T-cell (primary cell): ENCODE data around the gene UCHL5. TPM values are rescaled to one million over a fixed set of nuclear protein-coding genes. Genes with fewer than 3 reads are reported as not detected.

Experiments used
- ATAC-seq, 4 experiments: fragments of 200-7000 bp in 3 of 4; fragments of 150-1000 bp in 1 of 4; cut with Tn5 transposase; replicated peaks in 1 of 4; 1 replicate in 3 of 4; 2 replicates in 1 of 4; pipeline ENCODE4 v1.10.0; 2021; ENCODE audit warnings: moderate library complexity in 3 of 4, mild to moderate bottlenecking in 2 of 4, moderate number of reproducible peaks in 1 of 4
- CTCF ChIA-PET, 2 donors: fragments of 300-600 bp; sonication (Branson Sonifier 250); formaldehyde crosslinking; loops; one replicate each; lab custom pipeline; 2022; ENCODE audit warnings: antibody characterized with exemption in 2 of 2; lab: Charles Lee
- POLR2A ChIA-PET, 2 donors: fragments of 300-600 bp; sonication (Branson Sonifier 250); formaldehyde crosslinking; loops; one replicate each; lab custom pipeline; 2022; ENCODE audit warnings: antibody characterized with exemption in 2 of 2; lab: Charles Lee
- DNase-seq, 35 experiments: peaks; one replicate each; pipeline versions ENCODE4 v3.0.0 to v3.0.0-alpha.2; 2013 to 2023
- H3K27ac ChIP-seq: one replicate; pipeline ENCODE4 v1.5.1; 2013; ENCODE audit warnings: low read length
- H3K27me3 ChIP-seq, 2 experiments: replicated peaks in 1 of 2; 1 replicate in 1 of 2; 2 replicates in 1 of 2; pipeline versions ENCODE4 v1.6.1 to v1.7.0; 2013; ENCODE audit warnings: low read length in 1 of 2, mixed read lengths in 1 of 2; ENCODE audit not compliant: control insufficient read depth in 2 of 2, insufficient read depth in 2 of 2; ENCODE audit errors: extremely low read depth in 1 of 2
- H3K36me3 ChIP-seq, 2 donors: 1 replicate in 1 of 2; 2 replicates in 1 of 2; pipeline versions ENCODE4 v1.6.1 to v1.7.0; 2013; ENCODE audit warnings: low read length in 1 of 2; ENCODE audit not compliant: control insufficient read depth in 2 of 2, insufficient read depth in 1 of 2; ENCODE audit errors: extremely low read depth in 1 of 2
- H3K4me1 ChIP-seq, 2 experiments: 1 replicate in 1 of 2; 2 replicates in 1 of 2; pipeline versions ENCODE4 v1.6.1 to v1.7.0; 2013; ENCODE audit warnings: low read length in 2 of 2, mixed read lengths in 1 of 2; ENCODE audit not compliant: insufficient read depth in 2 of 2, control insufficient read depth in 1 of 2; ENCODE audit errors: extremely low read depth in 1 of 2
- H3K4me3 ChIP-seq, 2 donors: 1 replicate in 1 of 2; 2 replicates in 1 of 2; pipeline versions ENCODE4 v1.5.1 to v1.7.0; 2013; ENCODE audit warnings: mild to moderate bottlenecking in 2 of 2, low read length in 1 of 2, moderate library complexity in 1 of 2; ENCODE audit not compliant: control insufficient read depth in 1 of 2; ENCODE audit errors: extremely low read depth in 1 of 2
- H3K9me3 ChIP-seq: 2 replicates; pipeline ENCODE4 v1.7.0; 2013
- H3K27ac Mint-ChIP-seq, 2 donors: one replicate each; pipeline ENCODE4 v1.8.0; 2020 to 2021; ENCODE audit warnings: mild to moderate bottlenecking in 2 of 2, mixed read lengths in 2 of 2
- H3K27me3 Mint-ChIP-seq, 2 donors: one replicate each; pipeline ENCODE4 v1.8.0; 2021 to 2022; ENCODE audit warnings: mixed read lengths in 2 of 2
- H3K36me3 Mint-ChIP-seq: one replicate; pipeline ENCODE4 v1.8.0; 2021; ENCODE audit warnings: mixed read lengths
- H3K4me1 Mint-ChIP-seq, 3 donors: one replicate each; pipeline ENCODE4 v1.8.0; 2020 to 2022; ENCODE audit warnings: mixed read lengths in 3 of 3, mild to moderate bottlenecking in 1 of 3
- H3K4me3 Mint-ChIP-seq, 3 donors: one replicate each; pipeline ENCODE4 v1.8.0; 2020 to 2022; ENCODE audit warnings: mild to moderate bottlenecking in 3 of 3, mixed read lengths in 3 of 3, moderate library complexity in 3 of 3
- H3K9me3 Mint-ChIP-seq, 3 donors: one replicate each; pipeline ENCODE4 v1.8.0; 2020 to 2022; ENCODE audit warnings: mixed read lengths in 3 of 3
- WGBS: methylation state at CpG from one replicate; pipeline ENCODE4 v1.1.5; 2013; ENCODE audit warnings: missing lambda C conversion rate; ENCODE audit not compliant: insufficient coverage; 5-methylcytosine and 5-hydroxymethylcytosine counted together
- total RNA-seq, 35 experiments: library from RNA in 6 of 35; stranded (reverse) in 6 of 35; fragments of 120-200 nt in 1 of 35; gene quantifications; one replicate each; pipeline versions ENCODE4 v1.2.1 to v1.2.4 and lab custom pipeline; 2013 to 2026

The UCHL5 gene
- total RNA-seq, 5 donors from 2014 or later (not counting 1 experiment from before 2014, with no cell fraction given) = 20.8 to 32.2 (median 27.1) TPM

GRCh38 chr1:193103759-193104501, 44.8 kb upstream of the UCHL5 start:
- H3K9me3 Mint-ChIP-seq = no peaks in the 10 kb centered on the region
- H3K4me3 Mint-ChIP-seq = peak overlapping the region; percentile 89 to 92 (median 90)
- H3K4me1 Mint-ChIP-seq = peaks cover 21 to 30% (median 25%) of the 10 kb centered on the region in 3 donors
- H3K9me3 ChIP-seq = no peaks in the 10 kb centered on the region
- H3K4me1 ChIP-seq = peaks cover 7 to 8% of the 10 kb centered on the region in 2 experiments
- DNase-seq (no peak), ATAC-seq (no peak)
- H3K36me3 Mint-ChIP-seq = peaks cover 15% of the 10 kb centered on the region
- H3K4me3 ChIP-seq = peak overlapping the region; percentile 75 to 93
- ChIA-PET CTCF (interaction anchor here (0.5 to 1.8 kb wide), 6 partner anchors 18 to 74 kb away, joined by 3 to 6 read pairs (median 4); partner anchors contain the start of genes CDC73 (in 1 of the 2), RO60 (in 1 of the 2) and UCHL5 (in 1 of the 2)), POLR2A (interaction anchor here (0.6 to 1.4 kb wide), 2 partner anchors 19 to 442 kb away, joined by 3 to 4 read pairs; no protein-coding TSS in a partner anchor)
- WGBS = 49% methylated on average over 5 of the region's 9 CpGs
- H3K27me3 ChIP-seq = no peaks in the 10 kb centered on the region
- peak overlapping the region; percentile 36 to 37 for H3K27ac Mint-ChIP-seq
- peaks cover 0 to 16% of the 10 kb centered on the region in 2 donors for H3K36me3 ChIP-seq
- no peaks in the 10 kb centered on the region for H3K27me3 Mint-ChIP-seq
- H3K27ac ChIP-seq = no peak overlapping the region

GRCh38 chr1:193102662-193103061, 43.5 kb upstream of the UCHL5 start:
- POLR2A ChIA-PET = interaction anchor here in 1 of 2 donors (0.6 kb wide), 1 partner anchor 573 kb away, joined by 3 read pairs; no protein-coding TSS in a partner anchor
- no peaks in the 10 kb centered on the region for H3K27me3 ChIP-seq
- H3K4me1 ChIP-seq = peaks cover 7 to 8% of the 10 kb centered on the region in 2 experiments
- no peak overlapping the region for H3K27ac Mint-ChIP-seq
- H3K27ac ChIP-seq = no peak overlapping the region
- ATAC-seq = no peak
- H3K4me1 Mint-ChIP-seq = peaks cover 21 to 34% (median 28%) of the 10 kb centered on the region in 3 donors
- peak overlapping the region in 1 of 3 donors; percentile 90 for H3K4me3 Mint-ChIP-seq
- no peak overlapping the region for H3K4me3 ChIP-seq
- no peaks in the 10 kb centered on the region for H3K27me3 Mint-ChIP-seq
- H3K36me3 Mint-ChIP-seq = peaks cover 20% of the 10 kb centered on the region
- H3K9me3 ChIP-seq = no peaks in the 10 kb centered on the region
- CTCF ChIA-PET = interaction anchor here in 1 of 2 donors (1.4 kb wide), 1 partner anchor 20 kb away, joined by 3 read pairs; no protein-coding TSS in a partner anchor
- DNase-seq = no peak
- H3K9me3 Mint-ChIP-seq = no peaks in the 10 kb centered on the region
- peaks cover 0 to 21% of the 10 kb centered on the region in 2 donors for H3K36me3 ChIP-seq
- 83% methylated on average over 1 of the region's 5 CpGs for WGBS

GRCh38 chr1:193094112-193094511, 35.0 kb upstream of the UCHL5 start:
- H3K4me1 Mint-ChIP-seq = peaks cover 0 to 6% (median 3%) of the 10 kb centered on the region in 3 donors
- ATAC-seq (no peak), DNase-seq (no peak)
- no peaks in the 10 kb centered on the region for H3K4me1 ChIP-seq
- ChIA-PET POLR2A (interaction anchor here in 1 of 2 donors (0.6 kb wide), 1 partner anchor 28 kb away, joined by 3 read pairs; the partner anchor contains the start of gene CDC73), CTCF (interaction anchor here in 1 of 2 donors (0.6 kb wide), 1 partner anchor 10 kb away, joined by 3 read pairs; no protein-coding TSS in a partner anchor)
- no peak overlapping the region for H3K27ac ChIP-seq
- no peaks in the 10 kb centered on the region for H3K27me3 ChIP-seq
- H3K27ac Mint-ChIP-seq = no peak overlapping the region
- no peaks in the 10 kb centered on the region for H3K9me3 Mint-ChIP-seq
- H3K36me3 ChIP-seq = peaks cover 0 to 24% of the 10 kb centered on the region in 2 donors
- no peak overlapping the region for H3K4me3 ChIP-seq
- WGBS = 97% methylated on average over 7 of the region's 11 CpGs
- peaks cover 32% of the 10 kb centered on the region for H3K36me3 Mint-ChIP-seq
- H3K27me3 Mint-ChIP-seq = no peaks in the 10 kb centered on the region
- no peaks in the 10 kb centered on the region for H3K9me3 ChIP-seq
- no peak overlapping the region for H3K4me3 Mint-ChIP-seq

- ChIA-PET CTCF (no interaction called here), POLR2A (no interaction called here)
- Histone ChIP-seq H3K27ac (no peak overlapping the region), H3K4me3 (no peak overlapping the region), H3K4me1 (no peaks in the 10 kb centered on the region), H3K36me3 (peaks cover 0 to 12% of the 10 kb centered on the region in 2 donors), H3K27me3 (no peaks in the 10 kb centered on the region), H3K9me3 (no peaks in the 10 kb centered on the region)
- H3K4me3 Mint-ChIP-seq = no peak overlapping the region
- no peaks in the 10 kb centered on the region for H3K4me1 Mint-ChIP-seq
- WGBS = no CpG with 5 or more reads among the region's 1 CpG
- no peak for DNase-seq
- no peaks in the 10 kb centered on the region for H3K27me3 Mint-ChIP-seq
- H3K9me3 Mint-ChIP-seq = no peaks in the 10 kb centered on the region
- ATAC-seq = no peak
- H3K36me3 Mint-ChIP-seq = peaks cover 20% of the 10 kb centered on the region
- no peak overlapping the region for H3K27ac Mint-ChIP-seq
Observed at GRCh38 chr1:193090865-193091264, 31.7 kb upstream of the UCHL5 start.

- WGBS = 100% methylated on average over 1 of the region's 3 CpGs
- H3K4me1 Mint-ChIP-seq = no peaks in the 10 kb centered on the region
- ATAC-seq = no peak
- Histone ChIP-seq H3K4me3 (no peak overlapping the region), H3K36me3 (peaks cover 0 to 28% of the 10 kb centered on the region in 2 donors), H3K4me1 (no peaks in the 10 kb centered on the region), H3K9me3 (no peaks in the 10 kb centered on the region), H3K27me3 (no peaks in the 10 kb centered on the region), H3K27ac (no peak overlapping the region)
- H3K27me3 Mint-ChIP-seq = no peaks in the 10 kb centered on the region
- CTCF ChIA-PET = no interaction called here
- peak overlapping the region in 1 of 2 donors; percentile 22 for H3K27ac Mint-ChIP-seq
- H3K36me3 Mint-ChIP-seq = peaks cover 28% of the 10 kb centered on the region
- no peak for DNase-seq
- H3K9me3 Mint-ChIP-seq = no peaks in the 10 kb centered on the region
- no peak overlapping the region for H3K4me3 Mint-ChIP-seq
- POLR2A ChIA-PET = interaction anchor here in 1 of 2 donors (0.6 kb wide), 1 partner anchor 9 kb away, joined by 3 read pairs; no protein-coding TSS in a partner anchor
Observed at GRCh38 chr1:193087893-193088292, 28.7 kb upstream of the UCHL5 start.

- H3K9me3 ChIP-seq = no peaks in the 10 kb centered on the region
- DNase-seq (no peak), ATAC-seq (no peak)
- H3K27ac Mint-ChIP-seq = no peak overlapping the region
- H3K27me3 ChIP-seq = no peaks in the 10 kb centered on the region
- POLR2A ChIA-PET = no interaction called here
- WGBS = no CpG with 5 or more reads among the region's 3 CpGs
- H3K4me3 Mint-ChIP-seq = no peak overlapping the region
- H3K36me3 ChIP-seq = peaks cover 0 to 40% of the 10 kb centered on the region in 2 donors
- no peaks in the 10 kb centered on the region for H3K27me3 Mint-ChIP-seq
- CTCF ChIA-PET = interaction anchor here in 1 of 2 donors (0.5 to 0.6 kb wide), 2 partner anchors 35 to 143 kb away, joined by 3 read pairs; no protein-coding TSS in a partner anchor
- H3K36me3 Mint-ChIP-seq = peaks cover 38% of the 10 kb centered on the region
- H3K4me1 ChIP-seq = no peaks in the 10 kb centered on the region
- no peaks in the 10 kb centered on the region for H3K4me1 Mint-ChIP-seq
- H3K27ac ChIP-seq = no peak overlapping the region
- H3K9me3 Mint-ChIP-seq = no peaks in the 10 kb centered on the region
- no peak overlapping the region for H3K4me3 ChIP-seq
Observed at GRCh38 chr1:193086342-193086741, 27.2 kb upstream of the UCHL5 start.
